K562 (cell line): Measurements from ENCODE around the gene PREX1. TPM values are rescaled to one million over a fixed set of nuclear protein-coding genes. Genes with fewer than 3 reads are reported as not detected.

Source experiments
- CEBPZ ChIP-seq: fragments of 150-350 bp; IDR thresholded peaks from 2 replicates; pipeline ENCODE4 v1.6.1; 2014; ENCODE audit warnings: low read depth, mild to moderate bottlenecking, low read length, borderline replicate concordance
- CGGBP1 ChIP-seq: fragments of 250-450 bp; sonication (Bioruptor Pico); IDR thresholded peaks from 2 replicates; pipeline ENCODE4 v1.9.0; 2021; ENCODE audit warnings: mild to moderate bottlenecking
- MGA ChIP-seq: fragments of 450-650 bp; IDR thresholded peaks from 2 replicates; pipeline ENCODE4 v1.6.1; 2016; ENCODE audit warnings: mild to moderate bottlenecking, moderate library complexity
- polyA plus RNA-seq, 8 experiments: library from polyadenylated mRNA; depleted of rRNA in 4 of 8; stranded (reverse) in 5 of 8; unstranded in 3 of 8; fragments of >200 nt; fragmentation: Nextera tagmentation in 2 of 8; fragmentation: Illumina TruSeq in 1 of 8; extraction: Ambion mirVana in 2 of 8; extraction: Trizol in 1 of 8; gene quantifications; 2 replicates each; pipeline versions ENCODE4 v1.2.1 to v1.2.3, GENCODE V29; 2011 to 2014; ENCODE audit warnings: inconsistent platforms in 1 of 8, missing spikeins in 1 of 8
- total RNA-seq, 7 experiments: library from RNA; depleted of rRNA in 6 of 7; stranded (reverse); fragments of >200 nt in 6 of 7; fragmentation: Illumina TruSeq in 2 of 7; extraction: Trizol in 2 of 7; gene quantifications; 2 replicates each; pipeline versions ENCODE4 v1.2.1 to v1.2.3, GENCODE V29; 2011 to 2021; ENCODE audit warnings: low replicate concordance in 1 of 7
- TF ChIP-seq, protein P1 (sequence below): fragments of 250-450 bp; sonication (Bioruptor Pico); IDR thresholded peaks from 2 replicates; pipeline ENCODE4 v1.5.0; 2022; ENCODE audit warnings: mild to moderate bottlenecking
- TF ChIP-seq, protein P2 (sequence below), 2 experiments: fragments of 450-650 bp; conservative IDR thresholded peaks; 2 replicates each; pipeline ENCODE4 v1.6.1; 2017; ENCODE audit warnings: mild to moderate bottlenecking in 2 of 2, moderate library complexity in 2 of 2

PREX1 gene
- total and polyA plus RNA-seq, 9 of the 15 experiments (the other 6 are each of a cell fraction or from before 2014, with no cell fraction given), result 0.37 to 10.4 (median 4.8) TPM

GRCh38 chr20:48846516-48847492 is 19.0 kb upstream of the PREX1 start (continued):
- TF ChIP-seq MGA (peak; percentile 89), CGGBP1 (CRISPR knock-in tag) (no peak), CEBPZ (no peak)
- TF ChIP-seq, protein P1, sequence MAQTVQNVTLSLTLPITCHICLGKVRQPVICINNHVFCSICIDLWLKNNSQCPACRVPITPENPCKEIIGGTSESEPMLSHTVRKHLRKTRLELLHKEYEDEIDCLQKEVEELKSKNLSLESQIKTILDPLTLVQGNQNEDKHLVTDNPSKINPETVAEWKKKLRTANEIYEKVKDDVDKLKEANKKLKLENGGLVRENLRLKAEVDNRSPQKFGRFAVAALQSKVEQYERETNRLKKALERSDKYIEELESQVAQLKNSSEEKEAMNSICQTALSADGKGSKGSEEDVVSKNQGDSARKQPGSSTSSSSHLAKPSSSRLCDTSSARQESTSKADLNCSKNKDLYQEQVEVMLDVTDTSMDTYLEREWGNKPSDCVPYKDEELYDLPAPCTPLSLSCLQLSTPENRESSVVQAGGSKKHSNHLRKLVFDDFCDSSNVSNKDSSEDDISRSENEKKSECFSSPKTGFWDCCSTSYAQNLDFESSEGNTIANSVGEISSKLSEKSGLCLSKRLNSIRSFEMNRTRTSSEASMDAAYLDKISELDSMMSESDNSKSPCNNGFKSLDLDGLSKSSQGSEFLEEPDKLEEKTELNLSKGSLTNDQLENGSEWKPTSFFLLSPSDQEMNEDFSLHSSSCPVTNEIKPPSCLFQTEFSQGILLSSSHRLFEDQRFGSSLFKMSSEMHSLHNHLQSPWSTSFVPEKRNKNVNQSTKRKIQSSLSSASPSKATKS (CRISPR knock-in tag), result no peak
- TF ChIP-seq, protein P2, sequence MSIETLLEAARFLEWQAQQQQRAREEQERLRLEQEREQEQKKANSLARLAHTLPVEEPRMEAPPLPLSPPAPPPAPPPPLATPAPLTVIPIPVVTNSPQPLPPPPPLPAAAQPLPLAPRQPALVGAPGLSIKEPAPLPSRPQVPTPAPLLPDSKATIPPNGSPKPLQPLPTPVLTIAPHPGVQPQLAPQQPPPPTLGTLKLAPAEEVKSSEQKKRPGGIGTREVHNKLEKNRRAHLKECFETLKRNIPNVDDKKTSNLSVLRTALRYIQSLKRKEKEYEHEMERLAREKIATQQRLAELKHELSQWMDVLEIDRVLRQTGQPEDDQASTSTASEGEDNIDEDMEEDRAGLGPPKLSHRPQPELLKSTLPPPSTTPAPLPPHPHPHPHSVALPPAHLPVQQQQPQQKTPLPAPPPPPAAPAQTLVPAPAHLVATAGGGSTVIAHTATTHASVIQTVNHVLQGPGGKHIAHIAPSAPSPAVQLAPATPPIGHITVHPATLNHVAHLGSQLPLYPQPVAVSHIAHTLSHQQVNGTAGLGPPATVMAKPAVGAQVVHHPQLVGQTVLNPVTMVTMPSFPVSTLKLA (conservative IDR thresholded peaks at IDR 0.05), result peak in 1 of 2 experiments; percentile 50; a peak in 2 of 4 replicates
